Effector memory CD4-positive, alpha-beta T cell (primary cell): ENCODE measurements around the gene RNF5.

Experiments
- DNase-seq, 3 donors: peaks; one replicate each; pipeline ENCODE4 v3.0.0-alpha.2; 2020
- H3K27ac ChIP-seq: 2 replicates; pipeline ENCODE4 v1.7.0; 2013; ENCODE audit warnings: mild to moderate bottlenecking, low read length, moderate library complexity; ENCODE audit not compliant: insufficient read depth, poor library complexity, severe bottlenecking
- H3K27me3 ChIP-seq: replicated peaks from 2 replicates; pipeline ENCODE4 v1.7.0; 2013; ENCODE audit warnings: mild to moderate bottlenecking, low read length; ENCODE audit not compliant: insufficient read depth, control insufficient read depth, poor library complexity, severe bottlenecking
- H3K36me3 ChIP-seq: 2 replicates; pipeline ENCODE4 v1.7.0; 2013; ENCODE audit warnings: mild to moderate bottlenecking, low read length, moderate library complexity; ENCODE audit not compliant: control insufficient read depth, insufficient read depth
- H3K4me1 ChIP-seq: 2 replicates; pipeline ENCODE4 v1.7.0; 2013; ENCODE audit warnings: low read length, mild to moderate bottlenecking; ENCODE audit not compliant: control insufficient read depth, insufficient read depth, poor library complexity, severe bottlenecking
- H3K4me3 ChIP-seq: 2 replicates; pipeline ENCODE4 v1.7.0; 2013; ENCODE audit warnings: low read length, low read depth, mild to moderate bottlenecking; ENCODE audit not compliant: insufficient read depth, poor library complexity, severe bottlenecking
- H3K9me3 ChIP-seq: 2 replicates; pipeline ENCODE4 v1.7.0; 2013; ENCODE audit warnings: mild to moderate bottlenecking, low read length, moderate library complexity; ENCODE audit not compliant: control insufficient read depth

RNF5 gene

GRCh38 chr6:32175322-32175710, 2.9 kb upstream of the RNF5 start:
- Histone ChIP-seq H3K4me3 (peak overlapping the region; percentile 88), H3K27ac (peak overlapping the region; percentile 95), H3K4me1 (peaks cover 33% of the 10 kb centered on the region), H3K36me3 (peaks cover 5% of the 10 kb centered on the region), H3K27me3 (no peaks in the 10 kb centered on the region), H3K9me3 (no peaks in the 10 kb centered on the region)
- DNase-seq = no peak

GRCh38 chr6:32175711-32176475, 2.3 kb upstream of the RNF5 start, which contains the start of gene AGPAT1:
AGPAT1 (minus strand) TSS chr6:32176084; CDS start chr6:32171496, 4,588 bp downstream.
- peak within 1 kb of the TSS; percentile 95 for H3K27ac ChIP-seq
- no peaks in the 10 kb centered on the region for H3K9me3 ChIP-seq
- peak within 1 kb of the TSS; percentile 88 for H3K4me3 ChIP-seq
- H3K27me3 ChIP-seq = no peaks in the 10 kb centered on the region
- peak; percentile 86 to 93 (median 92) for DNase-seq
- H3K36me3 ChIP-seq = peaks cover 5% of the 10 kb centered on the region
- peaks cover 33% of the 10 kb centered on the region for H3K4me1 ChIP-seq

- peak overlapping the region; percentile 95 for H3K27ac ChIP-seq
- no peaks in the 10 kb centered on the region for H3K9me3 ChIP-seq
- no peak for DNase-seq
- H3K4me3 ChIP-seq = peak overlapping the region; percentile 88
- peaks cover 11% of the 10 kb centered on the region for H3K36me3 ChIP-seq
- H3K4me1 ChIP-seq = peaks cover 31% of the 10 kb centered on the region
- no peaks in the 10 kb centered on the region for H3K27me3 ChIP-seq
Measured at GRCh38 chr6:32176476-32177182, 1.6 kb upstream of the RNF5 start.

- Histone ChIP-seq H3K27ac (peak overlapping the region; percentile 95), H3K36me3 (peaks cover 16% of the 10 kb centered on the region), H3K9me3 (no peaks in the 10 kb centered on the region), H3K4me1 (peaks cover 31% of the 10 kb centered on the region), H3K4me3 (peak overlapping the region; percentile 59), H3K27me3 (no peaks in the 10 kb centered on the region)
- no peak for DNase-seq
Measured at GRCh38 chr6:32177183-32177787, 920 bp upstream of the RNF5 start.

GRCh38 chr6:32178547-32179440, 589 bp downstream of the RNF5 start:
- Histone ChIP-seq H3K4me1 (peaks cover 33% of the 10 kb centered on the region), H3K27ac (peak overlapping the region; percentile 95), H3K4me3 (peak overlapping the region; percentile 67), H3K27me3 (no peaks in the 10 kb centered on the region), H3K9me3 (no peaks in the 10 kb centered on the region), H3K36me3 (peaks cover 31% of the 10 kb centered on the region)
- DNase-seq = no peak

- peaks cover 39% of the 10 kb centered on the region for H3K36me3 ChIP-seq
- no peak for DNase-seq
- H3K27ac ChIP-seq = no peak overlapping the region
Measured at GRCh38 chr6:32179766-32180405, 1.7 kb downstream of the RNF5 start.

GRCh38 chr6:32181148-32181702, 3.0 kb downstream of the RNF5 start:
- no peaks in the 10 kb centered on the region for H3K9me3 ChIP-seq
- no peak overlapping the region for H3K27ac ChIP-seq
- no peaks in the 10 kb centered on the region for H3K27me3 ChIP-seq
- no peak for DNase-seq
- peaks cover 27% of the 10 kb centered on the region for H3K4me1 ChIP-seq
- peaks cover 41% of the 10 kb centered on the region for H3K36me3 ChIP-seq
- H3K4me3 ChIP-seq = no peak overlapping the region

More at GRCh38 chr6:32179766-32180405, 1.7 kb downstream of the RNF5 start:
- Histone ChIP-seq H3K4me3 (no peak overlapping the region), H3K27me3 (no peaks in the 10 kb centered on the region), H3K4me1 (peaks cover 34% of the 10 kb centered on the region), H3K9me3 (no peaks in the 10 kb centered on the region)

- no peaks in the 10 kb centered on the region for H3K9me3 ChIP-seq
- peaks cover 49% of the 10 kb centered on the region for H3K36me3 ChIP-seq
- H3K4me3 ChIP-seq = no peak overlapping the region
- no peak for DNase-seq
- peaks cover 27% of the 10 kb centered on the region for H3K4me1 ChIP-seq
- peak overlapping the region; percentile 8 for H3K27ac ChIP-seq
- no peaks in the 10 kb centered on the region for H3K27me3 ChIP-seq
Measured at GRCh38 chr6:32181915-32182529, 3.8 kb downstream of the RNF5 start.
